ENCODE results near the gene FAM107B.

GRCh38 chr10:14564268-14564744 is 210.4 kb downstream of the FAM107B start:
- TF ChIP-seq SPI1 (IDR thresholded peaks at IDR 0.05; ENCODE audit: low read depth, low read length), result no peak
- TF ChIP-seq POLR2A (IDR thresholded peaks at IDR 0.05; ENCODE audit: low read depth, low read length), result no peak
- no peak for TF ChIP-seq POLR2AphosphoS5 (IDR thresholded peaks at IDR 0.05; ENCODE audit: low read depth, low read length)
- TF ChIP-seq TAF1 (IDR thresholded peaks at IDR 0.05; ENCODE audit: low read depth, low read length), result no peak
- no peak for TF ChIP-seq PAX5 (IDR thresholded peaks at IDR 0.05; ENCODE audit: insufficient read depth, low read length, severe bottlenecking)
- no peak for TF ChIP-seq POU2F2 (IDR thresholded peaks at IDR 0.05; ENCODE audit: low read depth, low read length)
